Spleen (tissue), 11 donors: Measurements from ENCODE around the gene SCNN1A. TPM values are rescaled to one million over a fixed set of nuclear protein-coding genes. Genes with fewer than 3 reads are reported as not detected.

Source experiments
- DNase-seq: peaks from one replicate; pipeline ENCODE4 v3.0.0-alpha.2; 2020
- H3K27ac ChIP-seq, 8 donors: fragments of 200-600 bp; sonication (generic) in 7 of 8; 1 replicate in 4 of 8; 2 replicates in 4 of 8; pipeline versions ENCODE4 v1.5.0 to v1.8.0; 2016 to 2021; ENCODE audit warnings: inconsistent platforms in 4 of 8, mild to moderate bottlenecking in 4 of 8, moderate library complexity in 1 of 8
- H3K27me3 ChIP-seq, 7 donors: fragments of 200-600 bp; sonication (generic) in 6 of 7; replicated peaks in 1 of 7; 1 replicate in 4 of 7; 2 replicates in 3 of 7; pipeline versions ENCODE4 v1.5.0 to v1.8.0; 2016 to 2021; ENCODE audit warnings: inconsistent platforms in 3 of 7, mild to moderate bottlenecking in 1 of 7
- H3K36me3 ChIP-seq, 6 donors: fragments of 200-600 bp; sonication (generic) in 5 of 6; 1 replicate in 4 of 6; 2 replicates in 2 of 6; pipeline versions ENCODE4 v1.5.0 to v1.8.0; 2016 to 2021; ENCODE audit warnings: inconsistent platforms in 2 of 6
- H3K4me1 ChIP-seq, 6 donors: fragments of 200-600 bp; sonication (generic) in 5 of 6; 1 replicate in 3 of 6; 2 replicates in 3 of 6; pipeline versions ENCODE4 v1.5.0 to v1.8.0; 2016 to 2021; ENCODE audit warnings: inconsistent platforms in 3 of 6
- H3K4me3 ChIP-seq, 8 donors: fragments of 200-600 bp; sonication (generic) in 7 of 8; 1 replicate in 4 of 8; 2 replicates in 4 of 8; pipeline versions ENCODE4 v1.5.0 to v1.8.0; 2016 to 2021; ENCODE audit warnings: inconsistent platforms in 4 of 8, mild to moderate bottlenecking in 4 of 8, moderate library complexity in 2 of 8
- H3K9me3 ChIP-seq, 8 donors: fragments of 200-600 bp; sonication (generic) in 7 of 8; 1 replicate in 4 of 8; 2 replicates in 4 of 8; pipeline versions ENCODE4 v1.5.0 to v1.8.0; 2016 to 2021; ENCODE audit warnings: inconsistent platforms in 4 of 8
- POLR2A ChIP-seq, 3 donors: fragments of 450-650 bp; IDR thresholded peaks; one replicate each; pipeline ENCODE4 v1.5.1; 2017; ENCODE audit warnings: antibody characterized with exemption in 3 of 3, mild to moderate bottlenecking in 1 of 3
- POLR2AphosphoS5 ChIP-seq, 3 donors: sonication (generic); formaldehyde crosslinking; IDR thresholded peaks; one replicate each; pipeline ENCODE4 v1.5.1; 2017; ENCODE audit warnings: antibody characterized with exemption in 3 of 3
- WGBS, 5 donors: extraction: QIAGEN DNeasy Blood & Tissue Kit in 3 of 5; methylation state at CpG; one replicate each; pipeline versions ENCODE4 v1.1.5 to v1.1.7; 2013 to 2018; 5-methylcytosine and 5-hydroxymethylcytosine counted together
- intact Hi-C: fragments of 100-400 bp; cut with DNase I; formaldehyde crosslinking; loops from one replicate; pipeline ENCODE4 v1.15.0; 2023; ENCODE audit warnings: low total_unique reads
- polyA plus RNA-seq, 3 donors: library from polyadenylated mRNA; stranded (reverse); fragments of 200-250 nt; gene quantifications; one replicate each; pipeline ENCODE4 v1.2.1, GENCODE V29; 2013
- total RNA-seq, 7 donors: library from RNA; depleted of rRNA in 3 of 7; stranded (reverse); fragments of >200 nt in 3 of 7; fragmentation: NEBNext Ultra II Directional in 4 of 7; extraction: Animal tissue kit (Norgen Biotek cat#: 25700) in 4 of 7; gene quantifications; one replicate each; pipeline versions ENCODE4 v1.1.0 to v1.2.1, GENCODE V29; 2016 to 2021
- TF ChIP-seq, protein P1 (sequence below), 11 experiments: fragments of 200-600 bp in 7 of 11; fragments of 450-650 bp in 4 of 11; sonication (generic) in 4 of 11; IDR thresholded peaks in 8 of 11; conservative IDR thresholded peaks in 3 of 11; 1 replicate in 7 of 11; 2 replicates in 4 of 11; pipeline versions ENCODE4 v1.4.0 to v1.8.0; 2016 to 2021; ENCODE audit warnings: antibody characterized with exemption in 11 of 11, inconsistent platforms in 4 of 11, mild to moderate bottlenecking in 1 of 11
- donor health status: healthy with polysubstance abuse.
- donor health status: DM: no; HTN: no; CAD: no; lungs with moderate emphysema.
- donor health status: DM: no; HTN: no; CAD: no.
- donor health status: Bipolar disorder and iron deficiency.
- donor health status: healthy.
- donor health status: DM: no; HTN: no; CAD: no.
- donor health status: DM: yes; HTN: yes; CAD: no.

The SCNN1A gene
- total and polyA plus RNA-seq, 10 donors: 0.17 to 8.6 (median 1.4) TPM

DNA sequence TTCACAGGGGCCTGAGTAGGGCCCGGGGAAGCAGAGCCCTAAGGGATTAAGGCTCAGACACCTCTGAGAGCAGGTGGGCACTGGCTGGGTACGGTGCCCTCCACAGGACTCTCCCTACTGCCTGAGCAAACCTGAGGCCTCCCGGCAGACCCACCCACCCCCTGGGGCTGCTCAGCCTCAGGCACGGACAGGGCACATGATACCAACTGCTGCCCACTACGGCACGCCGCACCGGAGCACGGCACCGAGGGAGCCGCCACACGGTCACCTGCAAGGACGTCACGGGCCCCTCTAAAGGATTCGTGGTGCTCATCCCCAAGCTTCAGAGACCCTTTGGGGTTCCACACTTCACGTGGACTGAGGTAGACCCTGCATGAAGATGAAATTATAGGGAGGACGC lies 15.7 kb upstream of the SCNN1A start:
- intact Hi-C loops: no loop called here
- Histone ChIP-seq H3K27ac (no peak overlapping the region), H3K4me1 (peaks cover 0 to 72% (median 21%) of the 10 kb centered on the region in 6 donors), H3K27me3 (no peaks in the 10 kb centered on the region), H3K36me3 (peaks cover 0 to 67% (median 18%) of the 10 kb centered on the region in 6 donors), H3K9me3 (no peaks in the 10 kb centered on the region), H3K4me3 (no peak overlapping the region)
- TF ChIP-seq, protein P1, sequence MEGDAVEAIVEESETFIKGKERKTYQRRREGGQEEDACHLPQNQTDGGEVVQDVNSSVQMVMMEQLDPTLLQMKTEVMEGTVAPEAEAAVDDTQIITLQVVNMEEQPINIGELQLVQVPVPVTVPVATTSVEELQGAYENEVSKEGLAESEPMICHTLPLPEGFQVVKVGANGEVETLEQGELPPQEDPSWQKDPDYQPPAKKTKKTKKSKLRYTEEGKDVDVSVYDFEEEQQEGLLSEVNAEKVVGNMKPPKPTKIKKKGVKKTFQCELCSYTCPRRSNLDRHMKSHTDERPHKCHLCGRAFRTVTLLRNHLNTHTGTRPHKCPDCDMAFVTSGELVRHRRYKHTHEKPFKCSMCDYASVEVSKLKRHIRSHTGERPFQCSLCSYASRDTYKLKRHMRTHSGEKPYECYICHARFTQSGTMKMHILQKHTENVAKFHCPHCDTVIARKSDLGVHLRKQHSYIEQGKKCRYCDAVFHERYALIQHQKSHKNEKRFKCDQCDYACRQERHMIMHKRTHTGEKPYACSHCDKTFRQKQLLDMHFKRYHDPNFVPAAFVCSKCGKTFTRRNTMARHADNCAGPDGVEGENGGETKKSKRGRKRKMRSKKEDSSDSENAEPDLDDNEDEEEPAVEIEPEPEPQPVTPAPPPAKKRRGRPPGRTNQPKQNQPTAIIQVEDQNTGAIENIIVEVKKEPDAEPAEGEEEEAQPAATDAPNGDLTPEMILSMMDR (IDR thresholded peaks at IDR 0.05 in 8 of 11, conservative IDR thresholded peaks at IDR 0.05 in 3 of 11): no peak
- TF ChIP-seq POLR2AphosphoS5 (IDR thresholded peaks at IDR 0.05): peak in 1 of 3 donors; percentile 76
- no peak for DNase-seq
- whole genome bisulfite sequencing, 5 donors: 76 to 90% (median 88%) methylated on average over 11 to 17 of the region's 17 CpGs

DNA sequence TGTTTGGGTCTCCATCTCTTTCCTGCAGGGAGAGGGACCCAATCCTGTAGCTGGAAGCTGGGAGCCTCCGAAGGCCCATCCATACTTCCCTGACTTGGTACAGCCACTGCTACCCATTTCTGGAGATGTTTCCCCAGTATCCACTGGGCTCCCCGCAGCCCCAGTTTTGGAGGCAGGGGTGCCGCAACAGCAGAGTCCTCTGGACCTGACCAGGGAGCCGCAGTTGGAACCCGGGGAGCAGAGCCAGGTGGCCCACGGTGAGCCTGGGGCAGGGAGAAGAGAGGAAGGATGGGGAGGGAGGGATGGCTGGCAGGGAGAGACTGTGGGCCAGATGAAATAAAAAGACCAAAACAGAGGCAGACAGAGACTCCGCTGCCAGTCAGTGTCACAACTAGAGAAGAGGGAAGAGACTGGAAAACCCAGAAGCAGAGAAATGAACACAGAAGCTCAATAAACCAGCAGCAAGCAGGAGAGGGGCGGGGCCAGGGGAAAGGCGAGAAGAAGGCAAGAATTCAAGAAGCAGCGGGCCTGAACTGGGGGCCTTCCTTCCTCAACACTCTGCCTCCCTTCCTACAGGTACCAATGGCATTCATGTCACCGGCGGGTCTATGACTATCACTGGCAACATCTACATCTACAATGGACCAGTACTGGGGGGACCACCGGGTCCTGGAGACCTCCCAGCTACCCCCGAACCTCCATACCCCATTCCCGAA lies 14.9 kb upstream of the SCNN1A start:
- Histone ChIP-seq H3K36me3 (peaks cover 0 to 70% (median 18%) of the 10 kb centered on the region in 6 donors), H3K4me3 (no peak overlapping the region), H3K4me1 (peaks cover 0 to 75% (median 23%) of the 10 kb centered on the region in 6 donors), H3K27me3 (no peaks in the 10 kb centered on the region), H3K27ac (peak overlapping the region in 1 of 8 donors; percentile 23), H3K9me3 (no peaks in the 10 kb centered on the region)
- TF ChIP-seq, protein P1 (IDR thresholded peaks at IDR 0.05 in 8 of 11, conservative IDR thresholded peaks at IDR 0.05 in 3 of 11): no peak
- TF ChIP-seq POLR2AphosphoS5 (IDR thresholded peaks at IDR 0.05) (no peak), POLR2A (IDR thresholded peaks at IDR 0.05) (no peak)
- DNase-seq: no peak
- 81 to 88% (median 88%) methylated on average over 12 to 15 of the region's 15 CpGs for WGBS, 5 donors
- intact Hi-C loops: no loop called here

DNA sequence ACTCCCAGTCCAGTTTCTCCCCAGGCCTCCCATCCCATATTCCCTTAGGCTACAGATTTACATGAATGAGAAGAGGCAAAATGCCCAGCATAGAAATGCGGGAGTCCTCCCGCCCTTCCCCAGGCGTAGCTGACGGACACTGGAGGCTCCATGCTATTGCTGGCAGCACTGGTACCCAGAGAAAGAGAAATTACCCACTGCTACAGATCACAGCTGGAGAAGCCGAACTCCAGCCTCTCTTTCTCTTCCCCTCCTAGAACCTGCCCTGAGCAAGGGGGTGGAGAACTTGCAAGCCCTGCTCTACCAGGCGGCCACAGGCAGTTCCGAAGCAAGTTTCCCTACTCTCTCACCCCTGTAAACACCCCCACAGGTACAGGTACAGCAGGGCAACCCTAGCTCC lies 12.2 kb upstream of the SCNN1A start:
- TF ChIP-seq, protein P1 (IDR thresholded peaks at IDR 0.05 in 8 of 11, conservative IDR thresholded peaks at IDR 0.05 in 3 of 11): no peak
- TF ChIP-seq POLR2A (IDR thresholded peaks at IDR 0.05): no peak
- 91 to 97% (median 93%) methylated on average over 7 of the region's 7 CpGs for WGBS, 5 donors
- no peak for DNase-seq
- peaks cover 0 to 68% (median 18%) of the 10 kb centered on the region in 6 donors for H3K36me3 ChIP-seq
- no peaks in the 10 kb centered on the region for H3K9me3 ChIP-seq
- H3K4me3 ChIP-seq: no peak overlapping the region
- intact Hi-C loops: no loop called here
- H3K4me1 ChIP-seq: peaks cover 8 to 77% (median 43%) of the 10 kb centered on the region in 6 donors
- H3K27me3 ChIP-seq: peaks cover 0 to 26% (median 3%) of the 10 kb centered on the region in 7 donors
- H3K27ac ChIP-seq: peak overlapping the region in 1 of 8 donors; percentile 23

DNA sequence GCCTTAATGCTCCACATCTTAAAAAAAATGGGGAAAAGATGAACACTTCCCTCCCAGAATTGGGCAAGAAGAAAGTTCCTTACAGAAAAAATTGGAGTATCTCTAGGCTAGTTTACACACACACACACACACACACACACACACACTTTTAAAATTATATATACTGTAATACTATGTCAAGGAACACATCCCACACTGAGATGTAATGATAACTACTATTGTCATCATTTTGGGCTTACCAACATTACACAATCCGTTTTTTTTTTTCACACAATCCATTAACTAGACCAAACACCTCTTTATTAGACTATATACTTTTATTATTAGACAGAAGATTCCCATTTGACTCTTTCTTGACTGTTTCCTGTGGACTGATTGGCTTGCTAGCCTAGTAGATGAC lies 11.1 kb upstream of the SCNN1A start:
- H3K27me3 ChIP-seq: peaks cover 0 to 30% (median 3%) of the 10 kb centered on the region in 7 donors
- TF ChIP-seq POLR2AphosphoS5 (IDR thresholded peaks at IDR 0.05): no peak
- H3K27ac ChIP-seq: peak overlapping the region in 1 of 8 donors; percentile 28
- no peak for DNase-seq
- peaks cover 8 to 73% (median 39%) of the 10 kb centered on the region in 6 donors for H3K4me1 ChIP-seq
- H3K36me3 ChIP-seq: peaks cover 0 to 58% (median 17%) of the 10 kb centered on the region in 6 donors
- no peaks in the 10 kb centered on the region for H3K9me3 ChIP-seq
- no peak overlapping the region for H3K4me3 ChIP-seq
- WGBS, 5 donors: 42 to 85% (median 69%) methylated on average over 1 of the region's 1 CpG
- intact Hi-C loops: no loop called here
